ENCODE data around the gene PPP3R2.

PPP3R2 gene, protein sequence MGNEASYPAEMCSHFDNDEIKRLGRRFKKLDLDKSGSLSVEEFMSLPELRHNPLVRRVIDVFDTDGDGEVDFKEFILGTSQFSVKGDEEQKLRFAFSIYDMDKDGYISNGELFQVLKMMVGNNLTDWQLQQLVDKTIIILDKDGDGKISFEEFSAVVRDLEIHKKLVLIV

DNA sequence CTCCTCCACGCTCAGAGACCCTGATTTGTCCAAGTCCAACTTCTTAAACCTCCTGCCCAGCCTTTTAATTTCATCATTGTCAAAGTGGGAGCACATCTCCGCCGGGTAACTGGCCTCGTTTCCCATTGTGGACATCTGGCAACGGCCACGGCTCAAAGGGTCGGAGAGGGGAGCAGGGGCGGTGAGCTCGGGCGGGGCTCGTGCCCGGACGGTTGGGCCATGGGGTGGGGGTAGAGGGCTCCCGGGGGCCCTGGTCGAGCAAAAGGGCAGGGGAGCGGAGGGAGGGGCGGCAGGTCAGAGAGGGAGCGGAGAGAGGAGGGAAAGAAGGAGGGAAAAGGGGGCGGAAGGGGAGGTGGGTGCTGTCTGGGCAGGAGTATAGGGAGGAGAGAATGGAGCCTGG is at the start of gene PPP3R2:
PPP3R2 (minus strand) TSS at position 174 of the 400 bp plus-strand sequence; CDS start at position 126, 48 bp downstream.
- TF ChIP-seq, protein P1, sequence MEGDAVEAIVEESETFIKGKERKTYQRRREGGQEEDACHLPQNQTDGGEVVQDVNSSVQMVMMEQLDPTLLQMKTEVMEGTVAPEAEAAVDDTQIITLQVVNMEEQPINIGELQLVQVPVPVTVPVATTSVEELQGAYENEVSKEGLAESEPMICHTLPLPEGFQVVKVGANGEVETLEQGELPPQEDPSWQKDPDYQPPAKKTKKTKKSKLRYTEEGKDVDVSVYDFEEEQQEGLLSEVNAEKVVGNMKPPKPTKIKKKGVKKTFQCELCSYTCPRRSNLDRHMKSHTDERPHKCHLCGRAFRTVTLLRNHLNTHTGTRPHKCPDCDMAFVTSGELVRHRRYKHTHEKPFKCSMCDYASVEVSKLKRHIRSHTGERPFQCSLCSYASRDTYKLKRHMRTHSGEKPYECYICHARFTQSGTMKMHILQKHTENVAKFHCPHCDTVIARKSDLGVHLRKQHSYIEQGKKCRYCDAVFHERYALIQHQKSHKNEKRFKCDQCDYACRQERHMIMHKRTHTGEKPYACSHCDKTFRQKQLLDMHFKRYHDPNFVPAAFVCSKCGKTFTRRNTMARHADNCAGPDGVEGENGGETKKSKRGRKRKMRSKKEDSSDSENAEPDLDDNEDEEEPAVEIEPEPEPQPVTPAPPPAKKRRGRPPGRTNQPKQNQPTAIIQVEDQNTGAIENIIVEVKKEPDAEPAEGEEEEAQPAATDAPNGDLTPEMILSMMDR (IDR thresholded peaks at IDR 0.05; ENCODE audit: borderline replicate concordance, insufficient read depth, low read depth, low read length): no peak
- no peak within 1 kb of the TSS for H3K4me3 ChIP-seq (ENCODE audit: low read depth, low read length)

DNA sequence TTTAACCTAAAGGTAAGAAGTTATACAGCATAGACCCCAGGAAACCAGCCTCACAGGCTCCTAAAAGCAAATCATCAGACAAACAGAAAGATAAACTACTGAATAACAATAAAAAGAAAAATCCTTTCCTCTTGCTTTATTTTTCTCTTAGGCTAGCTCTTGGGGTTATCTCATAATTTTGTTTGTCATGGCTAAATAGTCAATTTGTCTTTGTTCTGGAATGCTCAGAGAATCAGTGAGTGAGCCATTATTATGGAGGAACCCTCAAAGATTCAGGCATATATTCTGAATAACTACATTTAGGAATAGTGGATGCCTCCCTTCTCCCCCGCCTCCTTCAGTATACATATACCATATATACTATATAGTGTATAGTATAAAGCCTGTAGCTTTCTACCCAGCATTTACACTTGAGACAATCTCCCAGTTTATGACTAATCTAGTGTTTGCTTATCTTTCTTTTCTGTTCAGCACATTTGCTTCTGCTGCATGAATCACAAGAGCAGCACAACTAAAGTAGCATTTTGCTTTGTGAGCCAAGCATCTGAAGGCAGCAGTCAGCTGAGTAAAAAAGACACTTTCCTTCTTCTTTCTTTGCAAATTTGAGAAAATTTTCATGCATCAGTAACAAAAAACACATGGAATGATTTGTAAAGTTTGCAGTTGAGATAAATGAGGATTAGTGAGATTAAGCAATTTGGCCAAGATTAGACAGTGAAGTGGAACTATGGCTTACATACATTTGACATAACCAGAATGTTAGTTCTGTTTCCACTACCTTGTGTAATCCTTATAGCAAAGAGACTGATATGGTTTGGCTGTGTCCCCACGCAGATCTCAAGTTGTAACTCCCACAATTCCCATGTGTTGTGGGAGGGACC is 45.3 kb upstream of the PPP3R2 start:
- H3K4me3 ChIP-seq (ENCODE audit: low read depth, low read length): no peak overlapping the region
- TF ChIP-seq, protein P1 (IDR thresholded peaks at IDR 0.05; ENCODE audit: borderline replicate concordance, insufficient read depth, low read depth, low read length): no peak

DNA sequence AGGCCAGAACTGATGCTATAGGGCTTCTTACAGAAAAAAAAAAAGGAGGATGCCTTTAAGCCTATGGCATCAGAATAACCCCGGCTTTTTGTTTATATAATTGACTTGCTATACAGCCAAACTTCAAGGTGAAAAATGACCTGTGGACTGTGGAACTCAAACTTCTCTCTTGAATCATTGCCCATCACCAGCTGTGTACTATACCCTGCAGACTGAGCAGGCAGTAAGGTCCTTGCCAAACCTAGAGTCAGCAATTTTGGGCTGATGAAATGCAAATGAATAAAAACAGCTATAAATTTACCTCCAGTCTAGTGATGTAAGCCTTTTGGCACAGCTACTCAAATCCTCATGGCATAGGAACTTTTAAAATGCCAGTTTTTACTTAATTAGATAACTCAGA is 44.5 kb upstream of the PPP3R2 start:
- TF ChIP-seq, protein P1 (IDR thresholded peaks at IDR 0.05; ENCODE audit: borderline replicate concordance, insufficient read depth, low read depth, low read length): no peak
- H3K4me3 ChIP-seq (ENCODE audit: low read depth, low read length): no peak overlapping the region

DNA sequence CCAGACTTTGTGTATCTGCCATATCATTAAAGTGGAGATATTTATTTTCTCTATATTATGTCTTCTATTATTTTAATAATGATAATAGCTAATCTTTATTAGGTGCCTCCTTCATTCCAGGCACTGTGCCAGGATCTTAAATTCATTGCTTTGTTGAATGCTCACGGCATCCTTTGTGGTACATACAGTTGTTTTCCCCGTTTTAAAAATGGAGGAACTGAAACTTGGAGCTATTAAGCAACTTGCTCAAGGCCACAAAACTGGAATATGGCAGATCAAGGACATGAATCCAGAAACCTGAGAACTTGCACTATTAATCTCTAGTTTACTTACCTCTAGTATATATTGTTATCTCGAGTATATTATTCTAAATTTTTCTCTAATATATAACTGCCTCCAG is 41.5 kb upstream of the PPP3R2 start:
- no peak overlapping the region for H3K4me3 ChIP-seq (ENCODE audit: low read depth, low read length)
- TF ChIP-seq, protein P1 (IDR thresholded peaks at IDR 0.05; ENCODE audit: borderline replicate concordance, insufficient read depth, low read depth, low read length): no peak

DNA sequence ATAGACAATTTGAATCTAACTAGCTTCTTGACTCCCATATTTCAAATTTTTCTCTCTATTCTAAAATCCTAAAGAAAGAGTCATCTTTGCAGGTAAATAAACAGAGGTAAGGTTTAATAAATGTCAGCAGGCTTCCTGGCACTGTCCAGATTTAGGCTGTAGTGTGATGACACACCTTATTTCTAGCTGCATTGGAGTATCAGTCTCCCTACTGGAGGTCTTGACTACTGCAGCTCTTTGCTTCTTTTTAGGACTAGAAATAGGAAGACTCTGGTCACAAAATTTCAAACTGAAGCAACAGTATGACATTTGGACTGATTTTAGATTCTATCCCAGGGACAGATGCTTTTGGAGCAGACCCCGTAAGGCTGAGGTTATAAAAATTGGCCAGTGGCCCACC is 40.7 kb upstream of the PPP3R2 start:
- H3K4me3 ChIP-seq (ENCODE audit: low read depth, low read length): no peak overlapping the region
- TF ChIP-seq, protein P1 (IDR thresholded peaks at IDR 0.05; ENCODE audit: borderline replicate concordance, insufficient read depth, low read depth, low read length): no peak

DNA sequence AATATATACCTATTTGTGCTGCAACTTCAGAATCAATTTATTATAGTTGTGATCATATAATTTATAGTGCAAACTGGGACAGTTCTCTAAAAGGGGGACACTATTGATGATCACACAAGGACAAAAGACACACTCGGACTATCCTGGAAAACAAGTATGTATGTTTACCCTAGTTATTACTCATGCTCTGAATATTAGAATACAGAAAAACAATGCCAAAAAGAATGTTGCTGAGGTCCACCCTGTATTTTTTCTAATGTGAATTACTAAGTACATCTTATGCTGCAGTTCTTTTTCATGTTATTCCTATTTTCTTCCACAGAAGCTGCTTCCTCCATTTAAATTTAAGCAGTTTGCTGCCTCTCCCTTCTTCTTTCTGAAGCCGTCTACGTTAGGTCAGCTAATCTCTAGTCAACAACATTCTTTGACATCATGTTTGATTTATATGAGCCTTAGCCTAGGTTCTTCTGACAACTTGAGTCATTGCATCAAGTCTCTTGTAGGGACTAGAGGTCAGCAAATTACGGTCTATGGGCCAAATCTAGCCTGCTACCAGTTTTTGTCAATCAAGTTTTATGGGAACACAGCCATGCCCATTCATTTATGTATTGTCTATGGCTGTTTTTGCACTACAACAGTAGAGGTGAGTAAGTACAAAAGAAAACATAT is 40.1 kb upstream of the PPP3R2 start:
- no peak overlapping the region for H3K4me3 ChIP-seq (ENCODE audit: low read depth, low read length)

More for the DNA sequence above, 40.1 kb upstream of the PPP3R2 start:
- TF ChIP-seq, protein P1 (IDR thresholded peaks at IDR 0.05; ENCODE audit: borderline replicate concordance, insufficient read depth, low read depth, low read length): no peak

Data from GM12875 (cell line).